Measurements from ENCODE around the gene TMEM234. TPM values are rescaled to one million over a fixed set of nuclear protein-coding genes. Genes with fewer than 3 reads are reported as not detected.

Gene TMEM234
- total and polyA plus RNA-seq, 2 of the 13 experiments (the other 11 are each of a cell fraction or from before 2014, with no cell fraction given): 6.1 to 9.0 TPM

- TF ChIP-seq CCAR2 (optimal IDR thresholded peaks at IDR 0.05; ENCODE audit: low read depth, low read length): no peak
- TF ChIP-seq SP5 (CRISPR knock-in tag; IDR thresholded peaks at IDR 0.05; ENCODE audit: borderline replicate concordance, low read depth): peak; percentile 54; the same call in 1 of the 2 replicates
- TF ChIP-seq SMC3 (IDR thresholded peaks at IDR 0.05; ENCODE audit: low read length): no peak
- TF ChIP-seq NFE2L2 (IDR thresholded peaks at IDR 0.05; ENCODE audit: low read length): no peak
- TF ChIP-seq THAP8 (CRISPR knock-in tag; IDR thresholded peaks at IDR 0.05; ENCODE audit: borderline replicate concordance): no peak
- TF ChIP-seq UBTF (CRISPR knock-in tag; IDR thresholded peaks at IDR 0.05): peak; percentile 51; the same call in 1 of the 2 replicates
- no peak for TF ChIP-seq ZBTB49 (CRISPR knock-in tag; IDR thresholded peaks at IDR 0.05; ENCODE audit: borderline replicate concordance)
- peak; percentile 32; the same call in 1 of the 2 replicates for TF ChIP-seq HES4 (CRISPR knock-in tag; IDR thresholded peaks at IDR 0.05; ENCODE audit: borderline replicate concordance)
- TF ChIP-seq KMT2B (CRISPR knock-in tag; IDR thresholded peaks at IDR 0.05): peak; percentile 73; the same call in 1 of the 2 replicates
- no peak for TF ChIP-seq NFE2 (CRISPR knock-in tag; IDR thresholded peaks at IDR 0.05)
- TF ChIP-seq ZNF343 (CRISPR knock-in tag; IDR thresholded peaks at IDR 0.05): no peak
- TF ChIP-seq ASH2L (IDR thresholded peaks at IDR 0.05; ENCODE audit: insufficient read length, low read depth, low read length): peak; percentile 90
- TF ChIP-seq GTF3A (CRISPR knock-in tag; conservative IDR thresholded peaks at IDR 0.05): no peak
- TF ChIP-seq ZNF576 (CRISPR knock-in tag; IDR thresholded peaks at IDR 0.05): no peak
- no peak for TF ChIP-seq ZKSCAN8 (CRISPR knock-in tag; IDR thresholded peaks at IDR 0.05; ENCODE audit: borderline replicate concordance)
- TF ChIP-seq SP4 (CRISPR knock-in tag; IDR thresholded peaks at IDR 0.05): peak; percentile 58
- TF ChIP-seq TRAFD1 (CRISPR knock-in tag; IDR thresholded peaks at IDR 0.05; ENCODE audit: borderline replicate concordance): no peak
- TF ChIP-seq ZNF326 (CRISPR knock-in tag; IDR thresholded peaks at IDR 0.05; ENCODE audit: borderline replicate concordance): no peak
- TF ChIP-seq JDP2 (CRISPR knock-in tag; IDR thresholded peaks at IDR 0.05; ENCODE audit: borderline replicate concordance): no peak
- no peak for TF ChIP-seq ESRRA (CRISPR knock-in tag; IDR thresholded peaks at IDR 0.05; ENCODE audit: low read depth)
- no peak for TF ChIP-seq PBX3 (CRISPR knock-in tag; IDR thresholded peaks at IDR 0.05; ENCODE audit: borderline replicate concordance)
Measured at GRCh38 chr1:32221980-32222755, at the start of gene TMEM234, which contains the start of gene EIF3I (continued).
